Umbilical cord (tissue), 2 donors: Measurements from ENCODE around the gene C2CD4D. TPM values are rescaled to one million over a fixed set of nuclear protein-coding genes. Genes with fewer than 3 reads are reported as not detected.

ENCODE experiments used
- DNase-seq: peaks from one replicate; pipeline ENCODE4 v3.0.0-alpha.2; 2015; ENCODE audit warnings: low spot score
- total RNA-seq: library from RNA; depleted of rRNA; stranded (reverse); fragments of >200 nt; gene quantifications from one replicate; pipeline ENCODE4 v1.2.3, GENCODE V29; 2014; ENCODE audit warnings: low replicate concordance; ENCODE audit not compliant: insufficient read depth

C2CD4D gene
- total RNA-seq, 1 donor from 2014 or later = not detected

- DNase-seq = no peak
These were observed 19.5 kb upstream of the C2CD4D start for GRCh38 chr1:151858886-151859665.

GRCh38 chr1:151858030-151858746, 18.6 kb upstream of the C2CD4D start:
- no peak for DNase-seq

- peak; percentile 65 for DNase-seq
These were observed 16.3 kb upstream of the C2CD4D start for GRCh38 chr1:151855933-151856332.

GRCh38 chr1:151855516-151855915, 15.9 kb upstream of the C2CD4D start:
- peak; percentile 86 for DNase-seq

GRCh38 chr1:151854658-151855057, 15.0 kb upstream of the C2CD4D start:
- DNase-seq = no peak

- DNase-seq = peak; percentile 45
These were observed 13.9 kb upstream of the C2CD4D start, which contains the start of gene THEM5 for GRCh38 chr1:151853411-151853943. THEM5 (minus strand) TSS chr1:151853712; CDS start chr1:151853565, 147 bp downstream.

- DNase-seq = no peak
These were observed 13.1 kb upstream of the C2CD4D start for GRCh38 chr1:151852733-151853132.

- DNase-seq = no peak
These were observed 12.3 kb upstream of the C2CD4D start for GRCh38 chr1:151851886-151852285.

- no peak for DNase-seq
These were observed 10.3 kb upstream of the C2CD4D start for GRCh38 chr1:151849871-151850270.

GRCh38 chr1:151849126-151849525, 9.5 kb upstream of the C2CD4D start:
- no peak for DNase-seq

- peak; percentile 38 for DNase-seq
These were observed 8.4 kb upstream of the C2CD4D start for GRCh38 chr1:151847867-151848596.

GRCh38 chr1:151846686-151847237, 7.1 kb upstream of the C2CD4D start:
- DNase-seq = no peak

GRCh38 chr1:151846062-151846568, 6.5 kb upstream of the C2CD4D start:
- no peak for DNase-seq

- DNase-seq = no peak
These were observed 3.8 kb upstream of the C2CD4D start for GRCh38 chr1:151843398-151843797.

- DNase-seq = no peak
These were observed 1.5 kb upstream of the C2CD4D start for GRCh38 chr1:151841141-151841540.

- DNase-seq = no peak
These were observed 801 bp upstream of the C2CD4D start for GRCh38 chr1:151840421-151840820.

- DNase-seq = no peak
These were observed 573 bp downstream of the C2CD4D start for GRCh38 chr1:151839082-151839412.

- no peak for DNase-seq
These were observed 1.2 kb downstream of the C2CD4D start for GRCh38 chr1:151838222-151839081.

- no peak for DNase-seq
These were observed 1.8 kb downstream of the C2CD4D start for GRCh38 chr1:151837884-151838221.

- DNase-seq = no peak
These were observed 2.4 kb downstream of the C2CD4D start for GRCh38 chr1:151837197-151837596.

GRCh38 chr1:151835596-151835995, 4.0 kb downstream of the C2CD4D start:
- DNase-seq = no peak
